Peyer's patch (tissue), 4 donors: ENCODE results near the gene ADRA2C.

Source experiments
- CTCF ChIP-seq, 6 experiments: fragments of 450-650 bp in 4 of 6; fragments of 200-600 bp in 2 of 6; sonication (generic) in 1 of 6; IDR thresholded peaks; one replicate each; pipeline ENCODE4 v1.5.1; 2017 to 2019; ENCODE audit warnings: antibody characterized with exemption in 6 of 6, mild to moderate bottlenecking in 3 of 6, moderate library complexity in 1 of 6
- POLR2A ChIP-seq, 2 donors: fragments of 450-650 bp; IDR thresholded peaks; one replicate each; pipeline ENCODE4 v1.5.1; 2017; ENCODE audit warnings: antibody characterized with exemption in 2 of 2, mild to moderate bottlenecking in 2 of 2, moderate library complexity in 2 of 2

- TF ChIP-seq CTCF (IDR thresholded peaks at IDR 0.05) (no peak), POLR2A (IDR thresholded peaks at IDR 0.05) (no peak)
Observed at GRCh38 chr4:3733195-3733594, 33.0 kb upstream of the ADRA2C start.
